Heart right ventricle (tissue), 16 donors: ENCODE data around the gene GCK. TPM values are rescaled to one million over a fixed set of nuclear protein-coding genes. Genes with fewer than 3 reads are reported as not detected.

Experiments
- ATAC-seq, 8 donors: fragments of 200-7000 bp; cut with Tn5 transposase; one replicate each; pipeline ENCODE4 v1.9.1; 2020; ENCODE audit warnings: mild to moderate bottlenecking in 8 of 8, moderate library complexity in 8 of 8, moderate number of reproducible peaks in 1 of 8
- DNase-seq, 2 donors: peaks; one replicate each; pipeline ENCODE4 v3.0.0-alpha.2; 2020
- H3K27ac ChIP-seq, 10 donors: fragments of 200-600 bp; sonication (generic) in 2 of 10; one replicate each; pipeline versions ENCODE4 v1.5.0 to v1.8.0; 2020 to 2022; ENCODE audit warnings: mild to moderate bottlenecking in 3 of 10
- H3K27me3 ChIP-seq, 7 donors: fragments of 200-600 bp; one replicate each; pipeline ENCODE4 v1.8.0; 2021 to 2022; ENCODE audit warnings: mild to moderate bottlenecking in 2 of 7
- H3K36me3 ChIP-seq, 9 donors: fragments of 200-600 bp; sonication (generic) in 1 of 9; one replicate each; pipeline versions ENCODE4 v1.5.0 to v1.8.0; 2020 to 2022; ENCODE audit warnings: mild to moderate bottlenecking in 2 of 9
- H3K4me1 ChIP-seq, 9 donors: fragments of 200-600 bp; sonication (generic) in 1 of 9; one replicate each; pipeline versions ENCODE4 v1.5.0 to v1.8.0; 2020 to 2022; ENCODE audit warnings: mild to moderate bottlenecking in 4 of 9
- H3K4me3 ChIP-seq, 10 donors: fragments of 200-600 bp; sonication (generic) in 2 of 10; one replicate each; pipeline versions ENCODE4 v1.5.0 to v1.8.0; 2020 to 2022; ENCODE audit warnings: mild to moderate bottlenecking in 7 of 10, moderate library complexity in 2 of 10
- H3K9me3 ChIP-seq, 11 donors: fragments of 200-600 bp in 10 of 11; sonication (generic) in 2 of 11; one replicate each; pipeline versions ENCODE4 v1.5.0 to v1.8.0; 2013 to 2022; ENCODE audit warnings: mild to moderate bottlenecking in 2 of 11, control low read depth in 1 of 11, moderate library complexity in 1 of 11
- WGBS, 2 donors: extraction: QIAGEN DNeasy Blood & Tissue Kit; methylation state at CpG; one replicate each; pipeline ENCODE4 v1.1.7; 2013; ENCODE audit warnings: inconsistent platforms in 1 of 2; 5-methylcytosine and 5-hydroxymethylcytosine counted together
- intact Hi-C, 10 donors: fragments of 100-400 bp; cut with DNase I; formaldehyde crosslinking; loops; one replicate each; pipeline versions ENCODE4 v1.11.1 to v1.14.2; 2022
- polyA plus RNA-seq, 2 donors: library from polyadenylated mRNA; stranded (reverse); fragments of 200-250 nt; gene quantifications; one replicate each; pipeline ENCODE4 v1.2.3, GENCODE V29; 2013
- total RNA-seq, 10 donors: library from RNA; stranded (reverse); fragmentation: NEBNext Ultra II Directional in 3 of 10; extraction: Animal tissue kit (Norgen Biotek cat#: 25700) in 3 of 10; gene quantifications; one replicate each; pipeline versions ENCODE4 v1.2.1 to v1.2.4, GENCODE V29; 2021 to 2023
- TF ChIP-seq, protein P1 (sequence below), 9 donors: fragments of 200-600 bp; sonication (generic) in 2 of 9; IDR thresholded peaks; one replicate each; pipeline versions ENCODE4 v1.5.0 to v1.8.0; 2021 to 2022; ENCODE audit warnings: antibody characterized with exemption in 9 of 9, mild to moderate bottlenecking in 5 of 9, moderate library complexity in 1 of 9
- donor health status: Arrhythmogenic right ventricular cardiomyopathy.
- donor health status: ischemic (EF 13 %, LVEDD 7.1; RV severe dilation, severe dysfunction).
- donor health status: healthy with polysubstance abuse.
- donor health status: DM: no; HTN: yes; CAD: no.
- donor health status: DM: no; HTN: no; CAD: no.
- donor health status: ischemic (EF 25% LVEDD 6.9; RV normal size, moderate dysfunction).
- donor health status: ischemic (EF 25% LVEDD 5.7; RV mildly dilated, moderate dysfunction).
- donor health status: healthy.
- donor health status: DM: yes; HTN: yes; CAD: no.
- donor health status: Ischemic cardiomyopathy.
- donor health status: ischemic (EF 35%, LVEDD 5.7; RV mildly dilated, moderate dysfunction).
- donor health status: nonischemic (EF 11% LVEDD 7.7; RV severe dilation, severe dysfunction).
- donor health status: DM: yes; HTN: yes; CAD: no.
- donor health status: PGD.
- donor health status: ischemic (EF 29% LVEDD 5.4; RV normal size, mild dysfunction).
- donor health status: nonischemic (EF 23%, LVEDD 6.1; RV moderate dilation, normal function).

GCK gene
- total and polyA plus RNA-seq, 12 donors = 0.50 to 6.0 (median 1.5) TPM

DNA sequence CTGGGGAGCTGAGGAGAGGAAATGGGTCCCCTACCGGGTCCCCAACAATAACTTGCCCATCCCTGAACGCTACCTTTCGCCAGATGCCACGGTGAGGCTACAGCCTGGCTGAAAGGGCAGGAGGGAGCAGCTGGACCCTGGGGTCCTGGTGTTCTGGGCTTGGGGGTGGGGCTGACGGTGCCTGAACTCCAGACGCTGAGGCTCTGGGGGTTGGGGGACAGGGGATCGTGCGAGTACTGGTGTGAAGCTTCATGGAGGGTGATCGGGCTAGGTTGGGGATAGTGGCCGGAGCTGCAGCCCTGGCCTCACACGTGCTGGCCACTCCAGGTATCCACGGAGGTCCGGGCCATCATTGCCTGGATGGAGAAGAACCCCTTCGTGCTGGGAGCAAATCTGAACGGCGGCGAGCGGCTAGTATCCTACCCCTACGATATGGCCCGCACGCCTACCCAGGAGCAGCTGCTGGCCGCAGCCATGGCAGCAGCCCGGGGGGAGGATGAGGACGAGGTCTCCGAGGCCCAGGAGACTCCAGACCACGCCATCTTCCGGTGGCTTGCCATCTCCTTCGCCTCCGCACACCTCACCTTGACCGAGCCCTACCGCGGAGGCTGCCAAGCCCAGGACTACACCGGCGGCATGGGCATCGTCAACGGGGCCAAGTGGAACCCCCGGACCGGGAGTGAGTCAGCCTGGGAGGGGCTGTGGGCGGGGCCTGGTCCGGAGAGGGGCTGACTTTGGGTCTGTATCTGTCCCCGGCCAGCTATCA is 76.8 kb downstream of the GCK start:
- Histone ChIP-seq H3K9me3 (no peaks in the 10 kb centered on the region), H3K36me3 (peaks cover 0 to 87% (median 3%) of the 10 kb centered on the region in 9 donors), H3K4me1 (peaks cover 0 to 29% (median 11%) of the 10 kb centered on the region in 9 donors), H3K27ac (no peak overlapping the region), H3K27me3 (no peaks in the 10 kb centered on the region), H3K4me3 (no peak overlapping the region)
- ATAC-seq (no peak), DNase-seq (no peak)
- intact Hi-C loops = no loop called here
- TF ChIP-seq, protein P1, sequence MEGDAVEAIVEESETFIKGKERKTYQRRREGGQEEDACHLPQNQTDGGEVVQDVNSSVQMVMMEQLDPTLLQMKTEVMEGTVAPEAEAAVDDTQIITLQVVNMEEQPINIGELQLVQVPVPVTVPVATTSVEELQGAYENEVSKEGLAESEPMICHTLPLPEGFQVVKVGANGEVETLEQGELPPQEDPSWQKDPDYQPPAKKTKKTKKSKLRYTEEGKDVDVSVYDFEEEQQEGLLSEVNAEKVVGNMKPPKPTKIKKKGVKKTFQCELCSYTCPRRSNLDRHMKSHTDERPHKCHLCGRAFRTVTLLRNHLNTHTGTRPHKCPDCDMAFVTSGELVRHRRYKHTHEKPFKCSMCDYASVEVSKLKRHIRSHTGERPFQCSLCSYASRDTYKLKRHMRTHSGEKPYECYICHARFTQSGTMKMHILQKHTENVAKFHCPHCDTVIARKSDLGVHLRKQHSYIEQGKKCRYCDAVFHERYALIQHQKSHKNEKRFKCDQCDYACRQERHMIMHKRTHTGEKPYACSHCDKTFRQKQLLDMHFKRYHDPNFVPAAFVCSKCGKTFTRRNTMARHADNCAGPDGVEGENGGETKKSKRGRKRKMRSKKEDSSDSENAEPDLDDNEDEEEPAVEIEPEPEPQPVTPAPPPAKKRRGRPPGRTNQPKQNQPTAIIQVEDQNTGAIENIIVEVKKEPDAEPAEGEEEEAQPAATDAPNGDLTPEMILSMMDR (IDR thresholded peaks at IDR 0.05) = no peak
- WGBS, 2 donors = 71 to 72% methylated on average over 41 of the region's 41 CpGs

DNA sequence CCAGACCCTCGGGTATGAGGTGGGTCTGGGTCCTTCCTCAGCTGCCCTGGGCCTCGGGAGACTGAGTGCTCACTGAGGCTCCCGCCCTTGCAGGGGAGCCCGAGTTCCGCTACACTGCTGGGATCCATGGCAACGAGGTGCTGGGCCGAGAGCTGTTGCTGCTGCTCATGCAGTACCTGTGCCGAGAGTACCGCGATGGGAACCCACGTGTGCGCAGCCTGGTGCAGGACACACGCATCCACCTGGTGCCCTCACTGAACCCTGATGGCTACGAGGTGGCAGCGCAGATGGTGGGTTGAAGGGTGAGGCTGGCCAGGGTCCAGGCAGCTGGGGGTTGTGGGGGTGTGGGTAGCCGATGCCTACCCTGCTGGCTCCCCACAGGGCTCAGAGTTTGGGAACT is 77.5 kb downstream of the GCK start:
- H3K27me3 ChIP-seq = no peaks in the 10 kb centered on the region
- H3K4me3 ChIP-seq = no peak overlapping the region
- intact Hi-C loops = no loop called here
- ATAC-seq = no peak
- TF ChIP-seq, protein P1 (IDR thresholded peaks at IDR 0.05) = no peak
- no peaks in the 10 kb centered on the region for H3K9me3 ChIP-seq
- no peak overlapping the region for H3K27ac ChIP-seq
- H3K36me3 ChIP-seq = peaks cover 0 to 86% (median 3%) of the 10 kb centered on the region in 9 donors
- H3K4me1 ChIP-seq = peaks cover 0 to 29% (median 11%) of the 10 kb centered on the region in 9 donors
- no peak for DNase-seq
- 90 to 94% methylated on average over 16 of the region's 16 CpGs for WGBS, 2 donors

DNA sequence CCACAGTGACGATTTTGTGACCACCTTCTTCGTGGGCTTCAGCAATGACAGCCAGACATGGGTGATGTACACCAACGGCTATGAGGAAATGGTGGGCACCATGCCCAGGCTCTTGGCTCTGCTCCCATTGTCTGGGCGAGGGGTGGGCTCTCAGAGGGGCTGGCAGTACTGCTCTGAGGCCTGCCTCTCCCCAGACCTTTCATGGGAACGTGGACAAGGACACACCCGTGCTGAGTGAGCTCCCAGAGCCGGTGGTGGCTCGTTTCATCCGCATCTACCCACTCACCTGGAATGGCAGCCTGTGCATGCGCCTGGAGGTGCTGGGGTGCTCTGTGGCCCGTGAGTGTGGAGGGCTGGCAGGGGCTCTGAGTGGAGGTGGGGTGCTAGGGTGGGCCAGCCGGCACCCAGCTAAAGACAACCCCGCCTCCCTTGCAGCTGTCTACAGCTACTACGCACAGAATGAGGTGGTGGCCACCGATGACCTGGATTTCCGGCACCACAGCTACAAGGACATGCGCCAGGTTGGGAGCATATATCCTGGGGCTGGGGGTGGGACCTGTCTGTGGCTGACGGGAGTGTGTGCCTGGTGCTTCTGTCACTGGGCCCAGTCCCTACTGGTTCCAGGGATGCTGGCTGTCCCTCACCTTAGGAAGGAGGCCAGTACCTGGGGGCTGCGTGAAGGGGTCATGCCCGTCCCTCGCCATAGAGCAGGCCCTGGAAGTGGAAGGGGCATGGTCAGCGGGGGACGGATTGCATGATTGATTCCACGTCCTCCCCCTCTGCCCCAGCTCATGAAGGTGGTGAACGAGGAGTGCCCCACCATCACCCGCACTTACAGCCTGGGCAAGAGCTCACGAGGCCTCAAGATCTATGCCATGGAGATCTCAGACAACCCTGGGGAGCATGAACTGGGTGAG is 78.3 kb downstream of the GCK start:
- ATAC-seq (no peak), DNase-seq (no peak)
- intact Hi-C loops = no loop called here
- no peak overlapping the region for H3K4me3 ChIP-seq
- H3K27ac ChIP-seq = no peak overlapping the region
- no peaks in the 10 kb centered on the region for H3K9me3 ChIP-seq
- peaks cover 0 to 78% (median 3%) of the 10 kb centered on the region in 9 donors for H3K36me3 ChIP-seq
- TF ChIP-seq, protein P1 (IDR thresholded peaks at IDR 0.05) = no peak
- H3K27me3 ChIP-seq = peaks cover 0 to under 1% (median 0%) of the 10 kb centered on the region in 7 donors
- peaks cover 0 to 33% (median 11%) of the 10 kb centered on the region in 9 donors for H3K4me1 ChIP-seq
- WGBS, 2 donors = 74 to 78% methylated on average over 27 of the region's 27 CpGs

DNA sequence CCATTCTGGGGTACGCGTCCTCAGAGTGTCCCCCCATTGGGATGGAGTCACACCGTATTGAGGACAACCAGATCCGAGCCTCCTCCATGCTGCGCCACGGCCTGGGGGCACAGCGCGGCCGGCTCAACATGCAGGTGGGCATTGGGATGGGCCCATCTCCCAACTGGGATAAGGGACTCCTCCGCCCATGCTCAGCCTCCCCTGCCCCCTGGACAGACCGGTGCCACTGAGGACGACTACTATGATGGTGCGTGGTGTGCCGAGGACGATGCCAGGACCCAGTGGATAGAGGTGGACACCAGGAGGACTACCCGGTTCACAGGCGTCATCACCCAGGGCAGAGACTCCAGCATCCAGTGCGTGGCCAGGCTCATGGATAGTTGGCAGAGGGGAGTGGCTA is 79.2 kb downstream of the GCK start:
- H3K36me3 ChIP-seq = peaks cover 0 to 68% (median 3%) of the 10 kb centered on the region in 9 donors
- H3K4me1 ChIP-seq = peaks cover under 1 to 36% (median 12%) of the 10 kb centered on the region in 9 donors
- intact Hi-C loops = no loop called here
- H3K27ac ChIP-seq = no peak overlapping the region
- TF ChIP-seq, protein P1 (IDR thresholded peaks at IDR 0.05) = no peak
- WGBS, 2 donors = 92 to 97% methylated on average over 18 of the region's 18 CpGs
- no peaks in the 10 kb centered on the region for H3K9me3 ChIP-seq
- peaks cover 0 to 10% (median 0%) of the 10 kb centered on the region in 7 donors for H3K27me3 ChIP-seq
- no peak for ATAC-seq
- no peak overlapping the region for H3K4me3 ChIP-seq
- no peak for DNase-seq
